NB4 (cell line): Measurements from ENCODE around the gene MED15.

Source experiments
- CTCF ChIP-seq: IDR thresholded peaks from one replicate; pipeline ENCODE4 v1.5.1; 2012; ENCODE audit warnings: low read depth, low read length
- POLR2A ChIP-seq: IDR thresholded peaks from 2 replicates; pipeline ENCODE4 v1.6.1; 2011; ENCODE audit warnings: mild to moderate bottlenecking; ENCODE audit not compliant: insufficient read length; ENCODE audit errors: extremely low read depth
- TF ChIP-seq, protein P1 (sequence below): IDR thresholded peaks from 2 replicates; pipeline ENCODE4 v1.6.1; 2011; ENCODE audit warnings: low read depth, low read length

DNA sequence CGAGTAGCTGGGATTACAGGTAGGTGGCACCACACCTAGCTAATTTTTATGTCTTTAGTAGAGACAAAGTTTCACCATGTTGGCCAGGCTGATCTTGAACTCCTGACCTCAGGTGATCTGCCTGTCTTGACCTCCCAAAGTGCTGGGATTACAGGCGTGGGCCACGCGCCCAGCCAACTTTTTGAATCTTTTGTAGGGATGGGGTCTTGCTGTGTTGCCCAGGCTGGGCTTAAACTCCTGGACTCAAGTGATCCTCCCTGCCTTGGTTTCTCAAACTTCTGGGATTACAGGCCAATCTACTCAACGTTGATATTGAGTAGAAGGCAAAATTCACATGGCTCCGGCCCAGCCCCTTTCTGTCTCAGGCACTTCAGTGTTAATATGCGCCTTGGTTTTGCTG, 93.9 kb downstream of the MED15 start:
- TF ChIP-seq CTCF (no peak), POLR2A (no peak)
- TF ChIP-seq, protein P1, sequence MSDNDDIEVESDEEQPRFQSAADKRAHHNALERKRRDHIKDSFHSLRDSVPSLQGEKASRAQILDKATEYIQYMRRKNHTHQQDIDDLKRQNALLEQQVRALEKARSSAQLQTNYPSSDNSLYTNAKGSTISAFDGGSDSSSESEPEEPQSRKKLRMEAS: no peak
